Measurements from ENCODE around the gene TJP2. TPM values are rescaled to one million over a fixed set of nuclear protein-coding genes. Genes with fewer than 3 reads are reported as not detected.

TJP2 gene
- total RNA-seq, 4 donors from 2014 or later, result 39.3 to 147 (median 104) TPM

GRCh38 chr9:69173497-69173890, 583 bp upstream of the TJP2 start:
- peak; percentile 2 for ATAC-seq
- H3K36me3 ChIP-seq, result no peaks in the 10 kb centered on the region
- H3K9me3 ChIP-seq, result no peaks in the 10 kb centered on the region
- peaks cover 0 to 66% (median 7%) of the 10 kb centered on the region in 3 donors for H3K4me1 ChIP-seq
- TF ChIP-seq CTCF (IDR thresholded peaks at IDR 0.05) (no peak), EP300 (IDR thresholded peaks at IDR 0.05) (no peak), POLR2AphosphoS5 (IDR thresholded peaks at IDR 0.05) (no peak), POLR2A (IDR thresholded peaks at IDR 0.05) (no peak)
- WGBS, 2 donors (ENCODE audit: low coverage in 1 of 2), result 7% methylated on average over 9 of the region's 17 CpGs; no CpG with 5 or more reads in 1 of the 2 donors
- H3K27ac ChIP-seq, result peak overlapping the region; percentile 80 to 96 (median 88)
- H3K4me3 ChIP-seq, result peak overlapping the region; percentile 78 to 83
- H3K27me3 ChIP-seq, result no peaks in the 10 kb centered on the region

- Histone ChIP-seq H3K9me3 (no peaks in the 10 kb centered on the region), H3K36me3 (no peaks in the 10 kb centered on the region), H3K4me1 (peaks cover 0 to 69% (median 7%) of the 10 kb centered on the region in 3 donors), H3K27ac (peak overlapping the region; percentile 80 to 96 (median 88)), H3K27me3 (no peaks in the 10 kb centered on the region), H3K4me3 (peak overlapping the region; percentile 78 to 83)
- TF ChIP-seq POLR2A (IDR thresholded peaks at IDR 0.05), result no peak
- TF ChIP-seq CTCF (IDR thresholded peaks at IDR 0.05), result no peak
- no peak for TF ChIP-seq EP300 (IDR thresholded peaks at IDR 0.05)
- TF ChIP-seq POLR2AphosphoS5 (IDR thresholded peaks at IDR 0.05), result peak; percentile 77
- 0 to 1% methylated on average over 11 to 14 of the region's 21 CpGs for WGBS, 2 donors (ENCODE audit: low coverage in 1 of 2)
- ATAC-seq, result peak; percentile 52
Measured at GRCh38 chr9:69174616-69175463, 763 bp downstream of the TJP2 start.

GRCh38 chr9:69175486-69175885, 1.4 kb downstream of the TJP2 start:
- no peak for ATAC-seq
- no peaks in the 10 kb centered on the region for H3K9me3 ChIP-seq
- H3K27ac ChIP-seq, result peak overlapping the region; percentile 80 to 96 (median 88)
- H3K36me3 ChIP-seq, result no peaks in the 10 kb centered on the region
- peaks cover 0 to 76% (median 7%) of the 10 kb centered on the region in 3 donors for H3K4me1 ChIP-seq
- WGBS, 2 donors (ENCODE audit: low coverage in 1 of 2), result 17 to 53% methylated on average over 6 to 8 of the region's 8 CpGs
- H3K27me3 ChIP-seq, result no peaks in the 10 kb centered on the region
- TF ChIP-seq POLR2A (IDR thresholded peaks at IDR 0.05) (no peak), CTCF (IDR thresholded peaks at IDR 0.05) (no peak), EP300 (IDR thresholded peaks at IDR 0.05) (no peak), POLR2AphosphoS5 (IDR thresholded peaks at IDR 0.05) (no peak)
- peak overlapping the region; percentile 78 to 83 for H3K4me3 ChIP-seq

GRCh38 chr9:69176471-69177171, 2.5 kb downstream of the TJP2 start:
- no peaks in the 10 kb centered on the region for H3K27me3 ChIP-seq
- 91 to 92% methylated on average over 3 to 8 of the region's 9 CpGs for WGBS, 2 donors (ENCODE audit: low coverage in 1 of 2)
- H3K9me3 ChIP-seq, result no peaks in the 10 kb centered on the region
- H3K4me3 ChIP-seq, result no peak overlapping the region
- H3K4me1 ChIP-seq, result peaks cover 0 to 87% (median 11%) of the 10 kb centered on the region in 3 donors
- no peaks in the 10 kb centered on the region for H3K36me3 ChIP-seq
- peak overlapping the region in 2 of 4 donors; percentile 90 to 96 for H3K27ac ChIP-seq
- ATAC-seq, result no peak
- no peak for TF ChIP-seq CTCF (IDR thresholded peaks at IDR 0.05)
- TF ChIP-seq POLR2A (IDR thresholded peaks at IDR 0.05), result no peak
- TF ChIP-seq POLR2AphosphoS5 (IDR thresholded peaks at IDR 0.05), result no peak
- TF ChIP-seq EP300 (IDR thresholded peaks at IDR 0.05), result no peak
